IMR-90 (cell line): ENCODE results near the gene CHRM5. TPM values are rescaled to one million over a fixed set of nuclear protein-coding genes. Genes with fewer than 3 reads are reported as not detected.

ENCODE experiments used
- ATAC-seq: fragments of 200-7000 bp; cut with Tn5 transposase; 2 replicates; pipeline ENCODE4 v1.9.1; 2020; ENCODE audit warnings: low read depth, mild to moderate bottlenecking, moderate library complexity
- BruUV-seq: library from RNA; stranded (reverse); fragments of 400-500 nt; replicated peaks from 2 replicates; lab custom pipeline; 2021; lab: Mats Ljungman, UMichigan
- CTCF ChIA-PET: fragments of 300-600 bp; formaldehyde crosslinking; extraction: SDS; loops from one replicate; lab custom pipeline; 2021; ENCODE audit warnings: antibody characterized with exemption; lab: Yijun Ruan, JAX
- POLR2A ChIA-PET: fragments of 300-600 bp; sonication (Branson Sonifier 250); formaldehyde crosslinking; loops from one replicate; lab custom pipeline; 2022; ENCODE audit warnings: antibody characterized with exemption; ENCODE audit not compliant: unreplicated experiment; lab: Charles Lee
- DNase-seq: peaks from one replicate; pipeline ENCODE4 v3.0.0; 2013
- H2AFZ ChIP-seq: replicated peaks from 2 replicates; pipeline ENCODE3; 2013; ENCODE audit warnings: low read length, mild to moderate bottlenecking; ENCODE audit not compliant: poor library complexity
- H2AK5ac ChIP-seq: 2 replicates; pipeline ENCODE4 v1.6.1; 2013; ENCODE audit warnings: low read depth, low read length, inconsistent platforms
- H2AK9ac ChIP-seq: replicated peaks from 2 replicates; pipeline ENCODE3; 2013; ENCODE audit warnings: mild to moderate bottlenecking, low read depth, low read length, moderate library complexity; ENCODE audit not compliant: poor library complexity
- H2BK120ac ChIP-seq: 2 replicates; pipeline ENCODE4 v1.6.1; 2013; ENCODE audit warnings: low read depth, low read length, inconsistent platforms
- H2BK15ac ChIP-seq: 3 replicates; pipeline ENCODE4 v1.6.1; 2013; ENCODE audit warnings: low read depth, low read length, inconsistent platforms
- H2BK20ac ChIP-seq: 2 replicates; pipeline ENCODE4 v1.6.1; 2013; ENCODE audit warnings: low read depth, mild to moderate bottlenecking, inconsistent platforms, low read length, moderate library complexity
- H2BK5ac ChIP-seq: 2 replicates; pipeline ENCODE4 v1.6.1; 2013; ENCODE audit warnings: mild to moderate bottlenecking, low read depth, low read length, inconsistent platforms; ENCODE audit not compliant: poor library complexity, severe bottlenecking
- H3K14ac ChIP-seq: replicated peaks from 2 replicates; pipeline ENCODE4 v1.6.1; 2013; ENCODE audit warnings: low read depth, low read length, inconsistent platforms
- H3K18ac ChIP-seq: 2 replicates; pipeline ENCODE4 v1.6.1; 2013; ENCODE audit warnings: low read depth, low read length, control low read depth
- H3K23ac ChIP-seq: 2 replicates; pipeline ENCODE4 v1.6.1; 2013; ENCODE audit warnings: low read depth, low read length, inconsistent platforms
- H3K27ac ChIP-seq: 2 replicates; pipeline ENCODE4 v1.5.1; 2013; ENCODE audit warnings: mild to moderate bottlenecking, control low read depth, low read length; ENCODE audit not compliant: insufficient read depth
- H3K27me3 ChIP-seq: 2 replicates; pipeline ENCODE4 v1.6.1; 2013; ENCODE audit warnings: low read length; ENCODE audit not compliant: control insufficient read depth, insufficient read depth
- H3K36me3 ChIP-seq: 2 replicates; pipeline ENCODE4 v1.6.1; 2013; ENCODE audit warnings: low read length, mixed read lengths; ENCODE audit not compliant: control insufficient read depth, insufficient read depth
- H3K4ac ChIP-seq: 2 replicates; pipeline ENCODE4 v1.6.1; 2013; ENCODE audit warnings: low read depth, low read length, inconsistent platforms
- H3K4me1 ChIP-seq: 2 replicates; pipeline ENCODE4 v1.6.1; 2013; ENCODE audit warnings: low read length, mixed read lengths; ENCODE audit not compliant: control insufficient read depth, insufficient read depth
- H3K4me2 ChIP-seq: 2 replicates; pipeline ENCODE4 v1.6.1; 2013; ENCODE audit warnings: low read depth, mild to moderate bottlenecking, control low read depth, low read length, moderate library complexity
- H3K4me3 ChIP-seq: 2 replicates; pipeline ENCODE4 v1.5.1; 2013; ENCODE audit warnings: low read depth, mild to moderate bottlenecking, control low read depth, low read length, moderate library complexity; ENCODE audit not compliant: insufficient read depth
- H3K56ac ChIP-seq: 2 replicates; pipeline ENCODE4 v1.6.1; 2013; ENCODE audit warnings: low read length, inconsistent platforms; ENCODE audit not compliant: insufficient read depth; ENCODE audit errors: extremely low read depth
- H3K79me1 ChIP-seq, 2 experiments: 2 replicates each; pipeline ENCODE4 v1.6.1; 2013; ENCODE audit warnings: low read length in 2 of 2, inconsistent platforms in 1 of 2, low read depth in 1 of 2
- H3K9ac ChIP-seq: 2 replicates; pipeline ENCODE4 v1.6.1; 2013; ENCODE audit warnings: low read depth, low read length, control low read depth
- H3K9me1 ChIP-seq: 2 replicates; pipeline ENCODE4 v1.6.1; 2013; ENCODE audit warnings: low read length, inconsistent platforms; ENCODE audit not compliant: insufficient read depth
- H3K9me3 ChIP-seq: 2 replicates; pipeline ENCODE4 v1.6.1; 2013; ENCODE audit warnings: low read length; ENCODE audit not compliant: control insufficient read depth, insufficient read depth
- H4K20me1 ChIP-seq: 2 replicates; pipeline ENCODE4 v1.6.1; 2013; ENCODE audit warnings: low read length, inconsistent platforms; ENCODE audit not compliant: insufficient read depth
- H4K5ac ChIP-seq: 2 replicates; pipeline ENCODE4 v1.6.1; 2013; ENCODE audit warnings: mild to moderate bottlenecking, low read depth, low read length, control low read depth
- H4K8ac ChIP-seq, 2 experiments: 2 replicates each; pipeline ENCODE4 v1.6.1; 2013; ENCODE audit warnings: low read depth in 2 of 2, low read length in 2 of 2, control low read depth in 1 of 2, inconsistent platforms in 1 of 2
- H4K91ac ChIP-seq: 2 replicates; pipeline ENCODE4 v1.6.1; 2013; ENCODE audit warnings: low read depth, low read length, inconsistent platforms; ENCODE audit not compliant: insufficient read depth
- BHLHE40 ChIP-seq: fragments of 150-350 bp; IDR thresholded peaks from 2 replicates; pipeline ENCODE4 v1.6.1; 2016; ENCODE audit warnings: mild to moderate bottlenecking, low read depth, low read length
- CEBPB ChIP-seq: IDR thresholded peaks from 2 replicates; pipeline ENCODE4 v1.6.1; 2012; ENCODE audit warnings: low read depth, low read length, improper control_type of control experiment
- CHD1 ChIP-seq: IDR thresholded peaks from 2 replicates; pipeline ENCODE4 v1.6.1; 2012; ENCODE audit warnings: low read depth, low read length, improper control_type of control experiment
- FOS ChIP-seq: fragments of 150-350 bp; IDR thresholded peaks from 2 replicates; pipeline ENCODE4 v1.6.1; 2016; ENCODE audit warnings: low read depth, low read length
- MAFK ChIP-seq: IDR thresholded peaks from 2 replicates; pipeline ENCODE4 v1.6.1; 2012; ENCODE audit warnings: low read depth, low read length, improper control_type of control experiment
- MAZ ChIP-seq: IDR thresholded peaks from 2 replicates; pipeline ENCODE4 v1.6.1; 2012; ENCODE audit warnings: low read depth, mild to moderate bottlenecking, low read length, improper control_type of control experiment, moderate library complexity, borderline replicate concordance
- MXI1 ChIP-seq: IDR thresholded peaks from 2 replicates; pipeline ENCODE4 v1.6.1; 2012; ENCODE audit warnings: low read depth, mild to moderate bottlenecking, low read length, moderate library complexity, borderline replicate concordance
- NFE2L2 ChIP-seq: fragments of 150-350 bp; IDR thresholded peaks from 2 replicates; pipeline ENCODE4 v1.6.1; 2016; ENCODE audit warnings: low read depth, mild to moderate bottlenecking, low read length
- RAD21 ChIP-seq: IDR thresholded peaks from 2 replicates; pipeline ENCODE4 v1.6.1; 2012; ENCODE audit warnings: low read length, improper control_type of control experiment
- RCOR1 ChIP-seq: IDR thresholded peaks from 2 replicates; pipeline ENCODE4 v1.6.1; 2012; ENCODE audit warnings: mild to moderate bottlenecking, low read length, improper control_type of control experiment; ENCODE audit not compliant: insufficient replicate concordance
- RFX5 ChIP-seq: IDR thresholded peaks from 2 replicates; pipeline ENCODE4 v1.8.0; 2012; ENCODE audit warnings: low read depth, mild to moderate bottlenecking, low read length, moderate library complexity
- SMC3 ChIP-seq: fragments of 150-350 bp; IDR thresholded peaks from 2 replicates; pipeline ENCODE4 v1.6.1; 2016; ENCODE audit warnings: low read depth, mild to moderate bottlenecking, antibody characterized with exemption, low read length, moderate library complexity
- WGBS, 2 experiments: methylation state at CpG; one replicate each; pipeline versions ENCODE4 v1.1.5 to v1.1.7; 2013; ENCODE audit warnings: missing lambda C conversion rate in 2 of 2; ENCODE audit not compliant: insufficient read length in 1 of 2; ENCODE audit errors: extremely low coverage in 2 of 2; 5-methylcytosine and 5-hydroxymethylcytosine counted together
- dilution Hi-C: fragments of 300-500 bp; cut with HindIII; formaldehyde crosslinking; loops from one replicate; pipeline ENCODE4 v1.14.3; 2018; ENCODE audit warnings: low sequenced_read_pairs; ENCODE audit not compliant: unreplicated experiment
- in situ Hi-C: fragments of 300-500 bp; cut with MboI; formaldehyde crosslinking; loops from 3 replicates; pipeline ENCODE4 v1.14.3; 2019; ENCODE audit warnings: low sequenced_read_pairs, inconsistent platforms, mixed read lengths
- intact Hi-C: fragments of 100-400 bp; cut with micrococcal nuclease; formaldehyde crosslinking; loops from 2 replicates; pipeline ENCODE4 v1.10.0; 2022
- polyA plus RNA-seq, 3 experiments: library from polyadenylated mRNA; depleted of rRNA; stranded (reverse); fragments of >200 nt; gene quantifications; 2 replicates each; pipeline ENCODE4 v1.2.3, GENCODE V29; 2012; ENCODE audit warnings: low replicate concordance in 1 of 3
- total RNA-seq: library from RNA; depleted of rRNA; stranded (reverse); fragments of >200 nt; gene quantifications from 2 replicates; pipeline ENCODE4 v1.2.3, GENCODE V29; 2012
- TF ChIP-seq, protein P1 (sequence below): conservative IDR thresholded peaks from 2 replicates; pipeline ENCODE4 v1.5.1; 2012; ENCODE audit warnings: mild to moderate bottlenecking, low read depth, low read length, improper control_type of control experiment
- TF ChIP-seq, protein P2 (sequence below): fragments of 150-350 bp; IDR thresholded peaks from 2 replicates; pipeline ENCODE4 v1.6.1; 2017; ENCODE audit warnings: mild to moderate bottlenecking, antibody characterized with exemption, low read length, low read depth

Gene CHRM5
- total and polyA plus RNA-seq, 2 of the 4 experiments (the other 2 are of a cell fraction): under 0.01 to 0.03 TPM

- no peak overlapping the region for H3K4ac ChIP-seq
- POLR2A ChIA-PET: no interaction called here
- in situ Hi-C loops: no loop called here
- H3K4me2 ChIP-seq: no peak overlapping the region
- H3K4me3 ChIP-seq: no peak overlapping the region
- H3K23ac ChIP-seq: no peak overlapping the region
- H3K27ac ChIP-seq: no peak overlapping the region
- WGBS, 2 experiments: no CpG with 5 or more reads among the region's 3 CpGs
- H3K79me1 ChIP-seq: no peaks in the 10 kb centered on the region
- TF ChIP-seq MXI1 (no peak), BHLHE40 (no peak), SMC3 (no peak), RAD21 (no peak), CHD1 (no peak), MAFK (no peak), MAZ (no peak), NFE2L2 (no peak), RCOR1 (no peak), RFX5 (no peak), FOS (no peak), CEBPB (no peak)
- TF ChIP-seq, protein P1, sequence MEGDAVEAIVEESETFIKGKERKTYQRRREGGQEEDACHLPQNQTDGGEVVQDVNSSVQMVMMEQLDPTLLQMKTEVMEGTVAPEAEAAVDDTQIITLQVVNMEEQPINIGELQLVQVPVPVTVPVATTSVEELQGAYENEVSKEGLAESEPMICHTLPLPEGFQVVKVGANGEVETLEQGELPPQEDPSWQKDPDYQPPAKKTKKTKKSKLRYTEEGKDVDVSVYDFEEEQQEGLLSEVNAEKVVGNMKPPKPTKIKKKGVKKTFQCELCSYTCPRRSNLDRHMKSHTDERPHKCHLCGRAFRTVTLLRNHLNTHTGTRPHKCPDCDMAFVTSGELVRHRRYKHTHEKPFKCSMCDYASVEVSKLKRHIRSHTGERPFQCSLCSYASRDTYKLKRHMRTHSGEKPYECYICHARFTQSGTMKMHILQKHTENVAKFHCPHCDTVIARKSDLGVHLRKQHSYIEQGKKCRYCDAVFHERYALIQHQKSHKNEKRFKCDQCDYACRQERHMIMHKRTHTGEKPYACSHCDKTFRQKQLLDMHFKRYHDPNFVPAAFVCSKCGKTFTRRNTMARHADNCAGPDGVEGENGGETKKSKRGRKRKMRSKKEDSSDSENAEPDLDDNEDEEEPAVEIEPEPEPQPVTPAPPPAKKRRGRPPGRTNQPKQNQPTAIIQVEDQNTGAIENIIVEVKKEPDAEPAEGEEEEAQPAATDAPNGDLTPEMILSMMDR: no peak
- TF ChIP-seq, protein P2, sequence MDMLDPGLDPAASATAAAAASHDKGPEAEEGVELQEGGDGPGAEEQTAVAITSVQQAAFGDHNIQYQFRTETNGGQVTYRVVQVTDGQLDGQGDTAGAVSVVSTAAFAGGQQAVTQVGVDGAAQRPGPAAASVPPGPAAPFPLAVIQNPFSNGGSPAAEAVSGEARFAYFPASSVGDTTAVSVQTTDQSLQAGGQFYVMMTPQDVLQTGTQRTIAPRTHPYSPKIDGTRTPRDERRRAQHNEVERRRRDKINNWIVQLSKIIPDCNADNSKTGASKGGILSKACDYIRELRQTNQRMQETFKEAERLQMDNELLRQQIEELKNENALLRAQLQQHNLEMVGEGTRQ: no peak
- no peak overlapping the region for H3K14ac ChIP-seq
- H3K27me3 ChIP-seq: no peaks in the 10 kb centered on the region
- H2AFZ ChIP-seq: no peak overlapping the region
- H2BK20ac ChIP-seq: no peak overlapping the region
- no peak overlapping the region for H4K91ac ChIP-seq
- H4K5ac ChIP-seq: no peak overlapping the region
- no peak for ATAC-seq
- H3K4me1 ChIP-seq: no peaks in the 10 kb centered on the region
- CTCF ChIA-PET: interaction anchor here (0.8 kb wide), 2 partner anchors 17 to 288 kb away, joined by 3 read pairs; partner anchors contain the start of gene LPCAT4
- no peak overlapping the region for H3K56ac ChIP-seq
- DNase-seq: no peak
- no peaks in the 10 kb centered on the region for H3K36me3 ChIP-seq
- no peaks in the 10 kb centered on the region for H4K20me1 ChIP-seq
- H2BK15ac ChIP-seq: no peak overlapping the region
- H4K8ac ChIP-seq: no peak overlapping the region
- H2BK120ac ChIP-seq: no peak overlapping the region
- BruUV-seq: no TSS peak
- no peak overlapping the region for H3K9ac ChIP-seq
- H2AK9ac ChIP-seq: no peak overlapping the region
- intact Hi-C loops: no loop called here
- dilution Hi-C loops: no loop called here
- H2AK5ac ChIP-seq: no peak overlapping the region
- H3K9me3 ChIP-seq: no peaks in the 10 kb centered on the region
- H2BK5ac ChIP-seq: no peak overlapping the region
- H3K9me1 ChIP-seq: no peaks in the 10 kb centered on the region
- no peak overlapping the region for H3K18ac ChIP-seq
These were observed 110.6 kb downstream of the CHRM5 start for GRCh38 chr15:34078900-34079299.
